GM21447 (cell line): ENCODE data around the gene ARRDC1.
"Not testable (repeated sequence)": the region's sequence is repeated elsewhere in the genome, so short reads cannot be mapped to it uniquely, and the experiment has no call there.

ENCODE experiments used
- ATAC-seq: cut with Tn5 transposase; IDR thresholded peaks from one replicate; pipeline ENCODE4 v1.9.1; 2021; ENCODE audit not compliant: unreplicated experiment

Gene ARRDC1

DNA sequence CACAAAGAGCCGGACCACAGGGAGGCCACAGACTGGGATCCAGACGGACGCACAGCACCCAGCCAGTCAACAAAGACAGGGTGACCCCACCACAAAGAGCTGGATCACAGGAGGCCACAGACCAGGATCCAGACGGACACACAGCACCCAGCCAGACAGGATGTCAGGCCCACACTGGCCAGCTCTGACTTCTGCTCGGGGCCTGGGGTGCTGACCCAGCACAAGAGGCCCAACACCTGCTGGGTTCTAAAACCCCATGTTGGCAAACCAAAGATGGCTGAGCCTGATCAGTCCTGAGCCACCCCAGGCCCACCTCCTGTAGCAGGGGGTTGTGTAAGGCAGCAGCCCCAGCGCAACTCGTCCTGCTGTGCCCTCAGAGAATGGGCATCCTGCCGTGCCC, 21.5 kb upstream of the ARRDC1 start:
- ATAC-seq: no peak

- no peak for ATAC-seq
Observed at GRCh38 chr9:137586854-137587253, 18.6 kb upstream of the ARRDC1 start.

DNA sequence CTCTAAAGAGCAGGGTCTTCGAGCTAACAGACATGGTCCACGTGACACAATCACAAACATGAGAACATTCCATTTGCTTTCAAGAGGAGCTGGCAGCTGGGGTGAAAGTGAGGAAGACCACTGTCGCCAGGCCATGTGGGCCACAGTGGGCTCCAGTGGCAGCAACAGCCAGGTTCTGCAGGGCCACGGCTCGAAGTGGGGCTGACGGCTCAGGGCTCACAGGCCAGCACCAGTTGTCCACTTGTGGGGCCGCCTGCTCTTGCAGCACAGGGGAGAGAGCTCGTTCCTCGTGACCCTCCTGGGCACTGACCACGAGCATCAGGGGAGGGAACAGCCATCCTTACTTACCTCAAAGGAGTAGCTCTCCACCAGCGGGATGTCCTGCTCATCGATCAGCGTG, 17.2 kb upstream of the ARRDC1 start:
- ATAC-seq: no peak

GRCh38 chr9:137588891-137589290, 16.6 kb upstream of the ARRDC1 start:
- ATAC-seq: no peak

GRCh38 chr9:137589441-137590122, 15.9 kb upstream of the ARRDC1 start:
- ATAC-seq: peak; percentile 8

DNA sequence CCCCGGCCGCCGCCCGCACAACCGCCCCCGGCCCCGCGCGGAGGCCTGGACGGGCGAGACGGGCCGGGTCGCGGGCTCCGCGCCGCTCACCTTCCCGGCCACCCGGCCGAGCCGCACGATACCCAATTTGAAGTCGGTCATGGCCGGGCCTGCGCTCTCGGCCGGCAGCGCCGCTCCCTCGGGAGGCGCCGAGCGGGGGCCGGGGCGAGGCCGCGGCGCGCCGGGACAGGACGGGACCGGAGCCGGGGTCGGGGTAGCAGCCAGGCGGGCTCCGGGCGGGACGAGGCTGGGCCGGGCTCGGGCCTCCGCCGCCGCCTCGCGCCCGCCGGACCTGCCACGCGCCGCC, 15.4 kb upstream of the ARRDC1 start:
- ATAC-seq: peak; percentile 12

GRCh38 chr9:137590469-137591383, 14.8 kb upstream of the ARRDC1 start, which contains the start of gene ZMYND19:
ZMYND19 (minus strand) TSS chr9:137590512; CDS start chr9:137590263, 249 bp downstream.
- ATAC-seq: peak; percentile 74

DNA sequence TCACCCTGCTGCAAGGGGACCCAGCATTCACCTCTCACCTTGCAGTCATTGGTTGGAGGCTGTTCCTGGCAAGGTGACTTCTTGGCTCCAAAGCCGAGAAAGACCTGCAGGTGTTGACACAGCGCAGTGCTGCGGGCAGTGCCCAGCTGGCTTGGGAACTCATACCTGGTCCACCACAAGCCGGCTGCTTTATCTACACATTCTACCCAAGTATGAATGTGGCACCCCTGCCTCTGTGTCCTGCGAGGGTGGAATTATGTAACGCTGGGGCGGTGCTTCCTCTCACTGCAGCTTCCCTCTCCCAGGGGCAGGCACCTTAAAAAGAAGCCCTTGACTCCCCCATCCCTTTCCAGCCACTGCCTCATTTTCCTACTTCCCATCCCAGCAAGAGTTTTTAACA, 12.7 kb upstream of the ARRDC1 start:
- ATAC-seq: no peak

DNA sequence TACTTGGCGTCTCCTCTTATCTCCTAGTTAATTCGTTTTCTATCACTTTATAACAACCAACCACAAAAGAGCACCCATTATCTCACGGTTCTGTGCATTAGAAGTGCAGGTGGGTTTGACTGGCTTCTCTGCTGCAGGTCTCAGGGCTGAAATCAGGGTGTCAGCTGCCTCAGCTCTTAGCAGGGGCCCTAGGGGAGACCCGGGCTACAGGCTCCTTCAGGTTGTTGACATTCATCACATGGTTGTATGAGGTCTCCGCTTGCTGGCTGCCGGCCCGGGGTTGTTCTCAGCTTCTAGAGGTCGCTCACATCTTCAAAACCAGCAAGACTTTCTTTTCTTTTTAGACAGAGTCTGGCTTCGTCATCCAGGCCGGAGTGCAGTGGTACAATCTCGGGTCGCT, 12.3 kb upstream of the ARRDC1 start:
- no peak for ATAC-seq

- ATAC-seq: not testable (repeated sequence)
Observed at GRCh38 chr9:137596577-137596976, 8.9 kb upstream of the ARRDC1 start.

GRCh38 chr9:137598943-137599342, 6.5 kb upstream of the ARRDC1 start:
- no peak for ATAC-seq

GRCh38 chr9:137602661-137603060, 2.8 kb upstream of the ARRDC1 start:
- no peak for ATAC-seq

DNA sequence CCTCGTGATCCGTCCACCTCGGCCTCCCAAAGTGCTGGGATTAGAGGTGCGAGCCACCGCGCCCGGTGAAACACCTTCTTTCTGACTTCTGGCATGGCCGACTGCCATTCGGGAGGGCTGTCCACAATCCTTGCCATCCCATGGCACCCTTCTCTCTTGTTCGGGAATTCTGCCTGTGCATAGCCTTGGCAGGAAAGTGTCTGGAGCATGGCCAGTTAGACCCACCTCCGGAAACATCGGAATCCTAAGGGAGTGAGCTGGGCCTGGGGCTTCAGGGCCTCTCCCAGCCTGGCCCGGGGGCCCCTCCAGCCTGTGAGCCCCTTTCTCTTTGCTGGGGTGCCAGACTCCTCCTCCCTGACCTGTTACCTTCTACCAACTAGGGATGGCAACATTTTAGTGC, 1.6 kb upstream of the ARRDC1 start:
- ATAC-seq: no peak

DNA sequence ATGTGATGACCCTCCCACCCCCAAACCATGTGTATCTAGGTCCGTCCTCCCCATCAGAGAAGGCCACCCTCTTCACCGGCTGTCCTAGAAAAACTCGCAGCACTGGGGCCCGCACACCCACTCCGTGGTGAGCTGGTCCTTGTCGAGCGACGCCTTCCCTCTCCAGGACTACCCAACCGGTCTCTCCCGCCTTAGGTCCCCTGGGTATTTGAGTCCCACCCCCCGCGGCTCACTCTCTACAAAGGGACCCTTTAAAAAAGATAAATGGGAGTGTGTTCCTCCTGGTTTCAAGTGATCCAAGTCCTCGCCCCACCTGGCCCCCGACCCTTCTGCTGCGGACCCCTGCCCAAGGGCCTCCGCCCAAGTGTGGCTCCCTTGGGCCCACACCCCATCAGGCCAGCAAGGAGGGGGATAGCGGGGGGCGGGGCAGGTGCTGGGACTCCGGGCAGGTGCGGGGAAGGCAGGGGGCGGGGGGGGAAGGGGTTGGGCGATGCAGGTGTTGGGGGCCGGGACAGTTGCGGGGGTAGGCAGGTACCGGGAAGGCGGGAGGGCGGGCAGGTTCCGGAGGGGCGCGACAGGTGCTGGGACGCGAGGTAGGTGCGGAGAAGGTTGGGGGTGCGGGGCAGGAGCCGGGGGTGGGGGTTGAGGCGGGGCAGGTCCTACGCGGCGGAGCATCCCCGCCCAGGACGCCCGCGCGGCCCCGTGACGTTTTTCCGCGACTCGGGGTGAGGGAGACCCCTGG, 970 bp upstream of the ARRDC1 start:
- no peak for ATAC-seq

DNA sequence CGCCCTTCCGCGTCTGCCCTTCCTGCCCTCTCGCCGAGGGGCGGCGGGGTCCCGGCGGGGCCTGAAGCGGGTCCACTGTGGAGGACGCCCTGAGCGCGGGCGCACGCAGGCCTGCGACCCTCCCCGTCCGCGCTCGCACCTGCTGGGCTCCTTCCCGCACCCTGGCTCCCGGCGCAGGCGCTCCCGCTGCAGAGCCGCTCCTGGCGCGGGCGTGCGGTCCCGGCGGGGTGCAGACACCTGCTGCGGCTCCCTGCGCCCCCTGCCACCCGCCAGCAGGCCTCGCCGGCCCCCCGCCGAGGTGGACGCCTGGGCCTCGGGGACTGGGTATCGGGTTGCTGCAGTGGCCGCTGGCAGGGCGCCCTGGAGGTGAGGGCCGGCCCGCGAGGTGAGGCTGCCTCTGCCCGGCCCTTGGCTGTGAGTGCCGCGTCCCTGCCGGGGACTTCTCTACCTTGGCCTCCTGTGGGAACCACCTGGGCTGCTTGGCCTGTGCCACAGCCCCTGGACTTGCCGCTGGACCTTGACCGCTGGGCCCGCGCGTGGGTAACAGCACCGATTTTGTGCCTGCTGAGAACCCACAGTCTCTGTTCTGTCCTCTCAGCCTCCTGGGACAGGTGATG, 627 bp downstream of the ARRDC1 start:
- peak; percentile 1 for ATAC-seq

- no peak for ATAC-seq
Observed at GRCh38 chr9:137606734-137607138, 1.2 kb downstream of the ARRDC1 start.

- ATAC-seq: no peak
Observed at GRCh38 chr9:137607141-137607857, 1.8 kb downstream of the ARRDC1 start.

GRCh38 chr9:137610944-137611343, 5.5 kb downstream of the ARRDC1 start:
- no peak for ATAC-seq

- no peak for ATAC-seq
Observed at GRCh38 chr9:137611623-137612609, 6.4 kb downstream of the ARRDC1 start.
